Mammary epithelial cell (primary cell): ENCODE data around the gene ELK4.
A peak's percentile ranks its signal among the peaks of the same experiment; 100 is the strongest.

ENCODE experiments used
- CTCF ChIP-seq, 2 donors: IDR thresholded peaks in 1 of 2; conservative IDR thresholded peaks in 1 of 2; 2 replicates each; pipeline ENCODE4 v1.5.1; 2011 to 2012; ENCODE audit warnings: inconsistent platforms in 2 of 2, low read length in 2 of 2, mild to moderate bottlenecking in 2 of 2, control low read depth in 1 of 2, low read depth in 1 of 2; ENCODE audit not compliant: insufficient read depth in 1 of 2; ENCODE audit errors: extremely low read depth in 1 of 2
- EZH2 ChIP-seq: IDR thresholded peaks from 2 replicates; pipeline ENCODE4 v1.6.1; 2012; ENCODE audit warnings: low read length, inconsistent platforms, borderline replicate concordance

- TF ChIP-seq CTCF (conservative IDR thresholded peaks at IDR 0.05 in 1 of 2, IDR thresholded peaks at IDR 0.05 in 1 of 2; ENCODE audit: extremely low read depth in 1 of 2, insufficient read depth in 1 of 2, low read depth in 1 of 2, low read length in 2 of 2) (peak; percentile 45 to 84), EZH2 (no peak)
Observed at GRCh38 chr1:205631768-205632668, at the start of gene ELK4.
